Measurements from ENCODE around the gene GSC. TPM values are rescaled to one million over a fixed set of nuclear protein-coding genes. Genes with fewer than 3 reads are reported as not detected.

Gene GSC
- total RNA-seq, 4 donors from 2014 or later, result 0.52 to 1.1 TPM; not detected in 2

GRCh38 chr14:94797887-94798286 is 28.0 kb upstream of the GSC start:
- intact Hi-C loops (cut with DNase I; ENCODE audit: low total_unique reads), result no loop called here
- TF ChIP-seq POLR2A (IDR thresholded peaks at IDR 0.05), result no peak
- TF ChIP-seq, protein P1, sequence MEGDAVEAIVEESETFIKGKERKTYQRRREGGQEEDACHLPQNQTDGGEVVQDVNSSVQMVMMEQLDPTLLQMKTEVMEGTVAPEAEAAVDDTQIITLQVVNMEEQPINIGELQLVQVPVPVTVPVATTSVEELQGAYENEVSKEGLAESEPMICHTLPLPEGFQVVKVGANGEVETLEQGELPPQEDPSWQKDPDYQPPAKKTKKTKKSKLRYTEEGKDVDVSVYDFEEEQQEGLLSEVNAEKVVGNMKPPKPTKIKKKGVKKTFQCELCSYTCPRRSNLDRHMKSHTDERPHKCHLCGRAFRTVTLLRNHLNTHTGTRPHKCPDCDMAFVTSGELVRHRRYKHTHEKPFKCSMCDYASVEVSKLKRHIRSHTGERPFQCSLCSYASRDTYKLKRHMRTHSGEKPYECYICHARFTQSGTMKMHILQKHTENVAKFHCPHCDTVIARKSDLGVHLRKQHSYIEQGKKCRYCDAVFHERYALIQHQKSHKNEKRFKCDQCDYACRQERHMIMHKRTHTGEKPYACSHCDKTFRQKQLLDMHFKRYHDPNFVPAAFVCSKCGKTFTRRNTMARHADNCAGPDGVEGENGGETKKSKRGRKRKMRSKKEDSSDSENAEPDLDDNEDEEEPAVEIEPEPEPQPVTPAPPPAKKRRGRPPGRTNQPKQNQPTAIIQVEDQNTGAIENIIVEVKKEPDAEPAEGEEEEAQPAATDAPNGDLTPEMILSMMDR (IDR thresholded peaks at IDR 0.05), result no peak
- H3K4me3 ChIP-seq (ENCODE audit: low read depth, poor library complexity, severe bottlenecking), result no peak overlapping the region
- no peak for DNase-seq (ENCODE audit: low spot score in 2 of 2)
- WGBS, 2 donors, result 94% methylated on average over 2 of the region's 2 CpGs

DNA sequence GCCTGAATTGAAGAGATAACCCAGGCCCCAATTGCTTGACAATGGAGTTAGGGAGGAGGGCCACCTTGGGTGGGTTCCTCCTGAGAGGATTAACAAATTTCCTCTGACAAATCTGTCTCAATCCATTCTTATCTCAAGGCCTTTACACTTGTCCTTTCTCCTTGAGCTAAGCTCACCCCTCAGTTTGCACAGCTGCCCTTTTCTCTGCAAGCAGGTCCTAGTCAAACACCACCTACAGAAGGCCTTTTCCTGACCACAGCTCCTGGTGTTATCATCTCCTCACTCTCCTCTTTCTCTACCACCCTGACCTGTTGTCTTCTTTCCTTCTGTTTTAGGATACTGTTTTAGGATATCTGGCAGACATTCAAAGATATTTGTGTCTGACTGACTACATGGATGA is 26.4 kb upstream of the GSC start:
- H3K4me3 ChIP-seq (ENCODE audit: low read depth, poor library complexity, severe bottlenecking), result no peak overlapping the region
- intact Hi-C loops (cut with DNase I; ENCODE audit: low total_unique reads), result no loop called here
- TF ChIP-seq, protein P1 (IDR thresholded peaks at IDR 0.05), result no peak
- TF ChIP-seq POLR2A (IDR thresholded peaks at IDR 0.05), result no peak
- DNase-seq (ENCODE audit: low spot score in 2 of 2), result no peak

DNA sequence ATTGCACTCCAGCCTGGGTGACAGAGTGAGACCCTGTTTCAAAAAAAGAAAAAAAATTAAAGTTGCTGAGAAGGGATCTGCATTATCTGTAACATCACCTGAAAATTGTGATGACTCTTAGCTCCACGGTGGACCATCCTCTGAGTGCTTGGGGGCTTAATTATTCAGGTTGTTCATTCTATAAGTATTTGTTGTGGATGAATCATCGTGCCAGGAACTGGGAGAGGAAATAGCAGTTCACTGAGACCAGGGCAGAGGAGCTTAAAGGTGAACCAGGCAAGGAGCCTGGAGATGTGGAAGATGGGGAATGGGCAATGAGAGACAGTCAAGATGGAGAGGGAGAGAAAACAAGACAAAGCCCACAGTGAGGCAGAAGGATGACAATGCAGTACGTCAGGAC is 25.5 kb upstream of the GSC start:
- no peak for TF ChIP-seq POLR2A (IDR thresholded peaks at IDR 0.05)
- TF ChIP-seq, protein P1 (IDR thresholded peaks at IDR 0.05), result no peak
- H3K4me3 ChIP-seq (ENCODE audit: low read depth, poor library complexity, severe bottlenecking), result no peak overlapping the region
- intact Hi-C loops (cut with DNase I; ENCODE audit: low total_unique reads), result no loop called here
- no peak for DNase-seq (ENCODE audit: low spot score in 2 of 2)
- 68 to 73% methylated on average over 3 of the region's 3 CpGs for WGBS, 2 donors

DNA sequence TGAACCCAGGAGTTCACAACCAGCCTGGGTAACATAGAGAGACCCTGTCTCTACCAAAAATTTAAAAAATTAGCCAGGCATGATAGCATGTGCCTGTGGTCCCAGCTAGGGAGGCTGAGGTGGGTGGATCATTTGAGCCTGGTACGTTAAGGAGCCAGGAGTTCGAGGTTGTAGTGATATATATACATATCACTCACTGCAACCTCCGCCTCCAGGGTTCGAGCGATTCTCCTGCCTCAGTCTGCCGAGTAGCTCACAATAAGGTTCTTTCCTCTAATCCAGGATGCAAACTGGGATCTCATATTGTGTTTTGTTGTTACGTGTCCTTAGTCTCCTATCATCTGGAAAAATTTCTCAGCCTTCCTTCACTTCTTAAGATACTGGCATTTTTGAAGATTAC is 24.0 kb upstream of the GSC start:
- no peak for DNase-seq (ENCODE audit: low spot score in 2 of 2)
- 90 to 94% methylated on average over 7 of the region's 7 CpGs for WGBS, 2 donors
- no peak overlapping the region for H3K4me3 ChIP-seq (ENCODE audit: low read depth, poor library complexity, severe bottlenecking)
- TF ChIP-seq POLR2A (IDR thresholded peaks at IDR 0.05), result no peak
- TF ChIP-seq, protein P1 (IDR thresholded peaks at IDR 0.05), result no peak
- intact Hi-C loops (cut with DNase I; ENCODE audit: low total_unique reads), result no loop called here

- H3K4me3 ChIP-seq (ENCODE audit: low read depth, poor library complexity, severe bottlenecking), result no peak overlapping the region
- 85% methylated on average over 10 of the region's 10 CpGs for WGBS, 2 donors
- DNase-seq (ENCODE audit: low spot score in 2 of 2), result no peak
- intact Hi-C loops (cut with DNase I; ENCODE audit: low total_unique reads), result no loop called here
- TF ChIP-seq POLR2A (IDR thresholded peaks at IDR 0.05), result no peak
- TF ChIP-seq, protein P1 (IDR thresholded peaks at IDR 0.05), result no peak
Measured at GRCh38 chr14:94787655-94788054, 17.7 kb upstream of the GSC start.

GRCh38 chr14:94787092-94787491 is 17.2 kb upstream of the GSC start:
- TF ChIP-seq POLR2A (IDR thresholded peaks at IDR 0.05), result no peak
- TF ChIP-seq, protein P1 (IDR thresholded peaks at IDR 0.05), result no peak
- intact Hi-C loops (cut with DNase I; ENCODE audit: low total_unique reads), result no loop called here
- no peak overlapping the region for H3K4me3 ChIP-seq (ENCODE audit: low read depth, poor library complexity, severe bottlenecking)
- DNase-seq (ENCODE audit: low spot score in 2 of 2), result no peak
- WGBS, 2 donors, result 46 to 56% methylated on average over 4 to 5 of the region's 5 CpGs
